HG03066 (cell line): ENCODE results near the gene CTDP1.

Experiments
- ATAC-seq: cut with Tn5 transposase; IDR thresholded peaks from one replicate; pipeline ENCODE4 v1.9.1; 2021; ENCODE audit warnings: low read depth; ENCODE audit not compliant: unreplicated experiment

Gene CTDP1

GRCh38 chr18:79776674-79777073 is 97.1 kb downstream of the CTDP1 start:
- ATAC-seq = no peak

DNA sequence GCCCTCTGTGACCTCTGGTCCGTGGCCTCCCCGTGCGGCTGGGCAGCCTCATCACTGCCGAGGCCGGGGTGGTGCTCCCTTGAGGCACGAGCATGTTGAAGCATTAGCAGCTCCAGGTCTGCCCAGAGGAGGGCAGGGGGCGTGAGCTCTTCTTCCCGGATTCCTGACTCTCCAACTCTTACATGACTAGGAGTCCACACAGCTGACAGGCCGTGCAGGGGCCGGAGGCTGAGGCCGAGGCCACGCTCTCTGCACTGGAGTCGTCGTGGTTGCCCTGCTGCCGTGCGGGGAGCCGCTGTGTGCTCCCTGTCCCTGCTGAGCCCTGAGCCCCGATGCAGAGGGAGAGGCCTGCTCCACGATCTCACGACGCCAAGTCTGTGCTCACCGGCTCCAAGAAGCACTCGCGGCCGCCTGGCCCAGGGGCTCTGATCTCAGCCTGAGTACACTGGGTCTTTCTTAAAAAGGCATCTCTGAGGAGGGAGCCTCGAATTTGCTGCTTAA is 98.7 kb downstream of the CTDP1 start:
- ATAC-seq = no peak

DNA sequence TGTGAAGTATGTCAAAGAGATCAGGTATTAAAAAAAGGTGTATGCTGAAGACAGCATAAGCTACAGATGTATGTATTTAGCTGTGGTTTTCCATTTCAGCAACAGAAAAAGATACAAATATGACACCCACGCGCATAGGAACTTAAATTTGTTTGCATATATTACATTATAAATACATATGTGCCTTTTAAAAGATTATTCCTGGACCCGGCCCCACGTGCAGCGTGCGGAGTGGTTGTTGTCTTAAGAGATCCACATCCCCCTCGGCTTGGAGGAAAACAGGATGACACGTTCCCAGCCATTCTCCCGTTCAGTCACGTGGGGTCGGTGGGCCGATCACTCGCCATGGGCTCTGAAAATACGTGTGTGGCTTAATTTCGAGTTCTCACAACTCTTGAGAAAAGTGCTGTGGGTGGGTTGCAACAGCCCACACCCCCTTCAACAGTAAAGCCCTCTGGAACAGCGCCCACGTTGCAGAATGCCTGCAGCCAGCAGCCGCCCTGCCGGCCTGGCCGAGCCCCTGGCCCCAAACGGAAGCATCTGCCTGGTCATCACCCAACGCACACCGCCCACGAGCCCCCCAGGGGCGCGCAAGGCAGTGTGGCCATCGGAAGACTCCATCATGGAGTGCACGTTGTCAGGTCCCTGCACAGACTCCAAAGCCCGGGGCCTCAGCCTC is 99.6 kb downstream of the CTDP1 start:
- ATAC-seq = no peak

GRCh38 chr18:79779700-79780190 is 100.1 kb downstream of the CTDP1 start:
- no peak for ATAC-seq

DNA sequence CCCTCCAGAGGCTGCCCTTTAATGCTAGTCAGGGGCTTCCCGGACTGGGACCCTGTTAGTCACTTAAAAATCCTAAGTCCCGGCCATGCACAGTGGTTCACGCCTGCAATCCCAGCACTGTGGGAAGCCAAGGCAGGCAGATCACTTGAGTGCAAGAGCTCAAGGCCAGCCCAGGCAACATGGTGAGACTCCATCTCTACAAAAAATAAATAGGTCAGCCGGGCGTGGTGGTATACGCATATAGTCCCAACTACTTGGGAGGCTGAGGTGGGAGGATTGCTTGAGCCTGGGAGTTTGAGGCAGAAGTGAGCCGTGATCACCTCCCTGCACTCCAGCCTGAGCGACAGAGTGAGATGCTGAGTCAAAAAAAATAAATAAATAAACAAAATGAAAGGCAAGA is 100.9 kb downstream of the CTDP1 start:
- no peak for ATAC-seq

DNA sequence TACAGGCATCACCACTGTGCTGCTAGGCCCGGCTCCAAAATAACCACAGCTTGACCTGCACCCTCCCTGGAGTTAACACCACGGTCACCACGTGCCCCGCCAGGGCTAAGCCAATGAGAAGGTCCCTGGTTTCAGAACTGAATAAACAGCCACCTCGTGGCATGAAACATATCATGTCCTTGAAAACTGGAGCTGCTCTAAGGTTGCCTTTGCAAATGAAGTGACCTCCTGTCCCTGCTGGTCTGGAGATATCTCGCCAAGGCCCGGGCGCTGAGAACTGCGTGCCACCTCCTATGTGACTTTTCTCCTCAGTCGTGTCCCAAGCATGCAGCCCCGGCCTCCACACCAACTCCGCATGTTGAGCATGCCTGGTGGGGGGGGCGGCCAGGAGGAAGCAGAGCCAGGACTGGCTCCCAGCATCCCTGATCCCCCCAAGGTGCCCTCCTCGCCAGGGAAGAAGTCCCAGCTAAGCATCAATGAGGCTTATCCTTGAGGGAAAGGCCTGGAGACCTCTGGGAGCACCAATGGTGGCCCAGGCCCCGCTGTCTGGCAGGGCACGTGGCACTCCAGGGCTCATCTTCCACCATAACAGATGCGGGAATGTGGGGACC is 101.8 kb downstream of the CTDP1 start:
- ATAC-seq = no peak

DNA sequence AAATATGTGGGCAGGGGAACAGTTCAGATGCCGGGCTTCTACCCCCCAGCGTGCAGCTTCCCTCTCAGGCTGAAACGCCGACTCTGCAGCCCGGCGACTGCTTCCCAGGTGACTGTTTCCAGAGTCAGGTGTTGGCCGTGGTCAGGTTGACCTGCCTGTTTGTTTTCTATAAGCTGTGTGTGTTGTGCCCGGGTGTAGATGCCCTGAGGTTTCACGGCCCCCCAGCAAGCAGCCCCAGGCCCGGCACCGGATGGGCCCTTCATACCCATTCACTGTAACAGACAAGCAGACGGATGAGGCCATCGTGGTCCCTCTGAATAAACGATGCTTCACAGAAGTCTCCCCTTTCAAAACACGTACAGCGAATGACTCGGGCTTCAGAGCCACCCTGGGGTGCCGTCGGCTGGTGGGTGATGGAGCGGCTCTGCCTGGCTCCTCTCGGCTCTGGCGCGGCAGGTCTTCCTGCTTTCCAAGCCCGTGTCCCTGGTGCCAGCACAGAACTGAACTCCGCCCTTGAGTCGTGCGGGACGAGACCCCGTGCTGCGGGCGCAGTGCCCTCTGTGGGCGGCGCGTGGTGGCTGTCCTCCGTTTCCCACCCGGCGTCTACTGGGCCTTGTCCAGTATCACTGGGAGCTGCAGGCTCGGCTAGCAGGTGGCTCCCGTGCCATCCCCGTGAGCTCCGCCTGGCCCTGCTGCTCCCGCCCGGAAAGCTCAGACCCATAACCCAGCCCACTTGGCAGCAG is 103.1 kb downstream of the CTDP1 start:
- ATAC-seq = no peak

DNA sequence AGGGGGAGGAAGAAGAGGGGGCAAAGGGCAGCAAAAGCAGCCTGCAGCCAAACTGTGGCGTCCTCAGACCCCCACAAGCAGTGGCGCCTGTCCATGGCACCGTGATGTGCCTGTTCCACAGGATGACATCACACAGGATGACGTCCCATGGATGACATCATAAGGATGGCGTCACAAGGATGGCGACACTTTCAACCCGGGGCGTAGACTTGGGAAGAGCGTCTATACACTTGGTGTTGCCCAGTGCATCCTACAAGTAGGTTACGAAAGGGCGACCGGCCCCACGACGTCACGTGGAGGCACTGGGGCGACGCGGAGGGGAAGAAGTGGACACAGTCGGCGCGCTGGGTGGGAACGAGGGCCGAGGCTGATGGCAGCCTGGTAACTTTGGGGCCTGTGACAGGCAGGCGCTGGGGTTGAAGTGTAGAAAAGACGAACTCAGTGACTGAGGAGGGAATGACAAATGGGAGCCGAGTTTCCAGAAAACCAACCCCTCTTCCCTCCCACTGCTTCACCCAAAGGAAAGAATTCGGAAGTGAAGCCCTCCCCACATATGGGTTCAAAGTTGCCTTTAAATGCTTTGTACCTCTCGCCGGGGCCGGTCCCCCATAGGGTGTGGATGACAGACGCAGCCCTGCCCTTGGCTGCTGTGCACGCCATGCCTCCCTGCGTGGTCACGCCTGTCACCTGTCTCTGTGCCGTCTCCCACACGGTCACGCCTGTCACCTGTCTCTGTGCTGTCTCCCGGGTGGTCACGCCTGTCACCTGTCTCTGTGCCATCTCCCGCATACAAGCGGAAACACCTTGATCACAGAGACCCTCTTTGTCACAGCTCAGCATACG is 104.7 kb downstream of the CTDP1 start:
- ATAC-seq = no peak

GRCh38 chr18:79784965-79785770 is 105.6 kb downstream of the CTDP1 start:
- no peak for ATAC-seq

DNA sequence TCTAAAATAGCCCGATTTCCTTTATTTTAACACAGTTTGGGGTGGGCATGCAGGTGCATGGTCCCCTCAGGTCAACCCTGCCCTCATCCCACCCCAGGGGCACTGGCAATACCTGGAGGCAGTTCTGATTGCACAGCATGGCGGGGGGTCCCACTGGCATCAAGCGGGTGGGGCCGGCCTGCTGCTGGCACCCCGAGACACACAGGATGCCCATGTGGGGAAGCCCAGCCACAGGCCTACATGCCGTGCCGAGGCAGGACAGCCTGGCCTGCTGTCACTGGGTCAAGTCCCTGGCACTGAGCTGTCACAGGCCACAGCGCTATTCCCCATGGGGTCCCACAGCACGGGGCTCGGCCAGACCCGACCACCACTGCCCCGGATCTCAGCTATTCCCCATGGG is 106.2 kb downstream of the CTDP1 start:
- no peak for ATAC-seq

DNA sequence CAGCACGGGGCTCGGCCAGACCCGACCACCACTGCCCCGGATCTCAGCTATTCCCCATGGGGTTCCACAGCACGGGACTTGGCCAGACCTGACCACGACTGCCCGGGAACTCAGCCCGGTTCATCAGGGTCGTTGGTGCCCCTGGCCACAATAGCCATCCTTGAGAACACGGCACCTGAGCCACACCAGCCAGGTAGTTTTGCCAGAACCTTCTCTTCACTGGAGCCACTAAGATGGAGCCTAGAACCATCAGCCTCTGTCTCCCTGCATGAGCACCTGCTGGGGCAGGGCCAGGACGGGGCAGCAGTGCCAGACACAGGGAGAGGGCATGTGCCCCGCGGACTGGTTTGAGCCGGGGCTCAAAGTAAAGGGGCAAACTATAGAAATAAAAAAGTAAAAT is 106.7 kb downstream of the CTDP1 start:
- ATAC-seq = no peak

DNA sequence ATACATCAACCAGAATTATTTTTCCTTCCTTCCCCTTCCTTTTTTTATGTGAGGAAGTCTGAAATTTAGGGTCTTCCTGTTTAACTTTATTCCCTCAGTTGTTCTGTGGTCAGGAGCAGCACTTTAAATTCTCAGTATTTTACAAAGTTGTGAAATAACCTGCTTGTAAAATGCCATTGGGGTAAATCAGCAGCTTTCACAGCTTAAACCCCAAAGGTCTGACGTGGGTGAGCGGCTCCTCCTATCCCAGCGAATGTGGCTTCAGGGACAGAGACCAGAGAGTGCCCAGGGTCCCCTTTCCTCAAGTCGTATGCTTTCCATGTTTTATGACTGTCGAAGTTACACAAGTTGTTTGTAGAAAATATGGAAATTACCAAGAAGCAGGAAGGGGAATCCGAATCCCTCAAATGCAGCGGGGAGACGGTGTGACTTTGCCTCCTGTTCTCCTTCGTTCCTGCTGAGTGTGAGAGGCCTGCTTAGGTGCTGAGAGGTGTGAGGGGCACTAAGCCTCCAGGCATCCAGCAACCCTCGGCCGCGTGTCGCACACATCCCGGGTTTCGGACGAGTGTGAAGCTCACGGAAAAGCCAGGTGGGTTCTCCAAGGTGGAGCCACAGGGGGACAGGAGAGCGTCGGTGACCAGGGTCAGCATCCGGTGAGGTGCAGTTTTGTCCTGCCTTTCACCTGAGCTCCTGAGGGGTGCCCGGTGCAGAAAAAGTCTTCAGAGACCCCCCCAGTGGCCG is 107.4 kb downstream of the CTDP1 start:
- ATAC-seq = no peak

DNA sequence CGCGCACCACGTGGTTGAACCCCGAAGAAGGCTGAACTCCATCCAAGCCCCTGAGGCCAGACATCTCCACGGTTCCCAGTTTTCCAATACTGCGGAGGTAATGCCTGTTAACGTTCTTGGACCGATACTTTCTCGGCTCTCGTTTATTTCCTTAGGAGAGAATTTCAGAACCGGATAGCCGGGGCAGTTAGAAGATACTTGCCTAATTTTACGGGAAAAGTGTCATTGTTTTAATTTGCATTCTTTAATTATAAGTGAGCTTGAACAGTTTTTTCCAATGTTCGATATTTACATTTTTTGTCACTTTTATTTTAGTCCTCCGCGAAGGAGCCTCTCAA is 107.9 kb downstream of the CTDP1 start:
- no peak for ATAC-seq

GRCh38 chr18:79787865-79788733 is 108.5 kb downstream of the CTDP1 start:
- ATAC-seq = no peak

DNA sequence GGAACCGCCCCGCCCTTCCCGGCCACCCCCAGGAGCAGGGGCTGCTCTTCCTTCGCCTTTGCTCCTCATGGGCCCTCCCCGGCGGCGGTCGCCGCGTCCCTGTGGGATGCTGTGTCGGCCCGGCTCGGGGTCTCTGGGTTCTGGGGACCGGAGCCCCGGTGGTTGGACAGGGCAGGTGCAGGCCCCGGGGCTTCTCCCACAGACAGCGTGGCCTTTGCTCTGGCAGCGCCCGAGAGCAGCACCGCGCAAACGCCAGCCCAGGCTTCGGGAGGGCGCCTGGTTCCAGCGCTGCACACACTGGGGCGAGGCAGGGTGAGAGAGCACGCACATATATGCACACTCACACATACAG is 109.1 kb downstream of the CTDP1 start:
- no peak for ATAC-seq

GRCh38 chr18:79789091-79789891 is 109.7 kb downstream of the CTDP1 start:
- ATAC-seq = no peak
